OCI-LY7 (cell line): Measurements from ENCODE around the gene NCEH1.

Experiments used
- CTCF ChIP-seq: fragments of 200-600 bp; sonication (generic); conservative IDR thresholded peaks from 2 replicates; pipeline ENCODE4 v1.5.1; 2014; ENCODE audit warnings: mild to moderate bottlenecking, antibody characterized with exemption, low read length, moderate library complexity, mixed read lengths
- EZH2phosphoT487 ChIP-seq: fragments of 200-600 bp; sonication (generic); IDR thresholded peaks from 2 replicates; pipeline ENCODE4 v1.6.1; 2018; ENCODE audit warnings: low read depth, borderline replicate concordance, mild to moderate bottlenecking, mixed run types, antibody characterized with exemption, low read length, moderate library complexity, mixed read lengths

GRCh38 chr3:172585954-172586353, 124.9 kb downstream of the NCEH1 start:
- TF ChIP-seq CTCF (no peak), EZH2phosphoT487 (no peak)
